A673 (cell line): ENCODE data around the gene VAC14.

Experiments used
- EZH2 ChIP-seq: fragments of 200-600 bp; sonication (generic); IDR thresholded peaks from 2 replicates; pipeline ENCODE4 v1.6.1; 2017; ENCODE audit warnings: borderline replicate concordance, low read depth, mild to moderate bottlenecking, mixed read lengths, antibody characterized with exemption, low read length; ENCODE audit not compliant: poor library complexity, severe bottlenecking
- TF ChIP-seq, protein P1 (sequence below): fragments of 300-800, 200-600 bp; sonication (generic); conservative IDR thresholded peaks from 2 replicates; pipeline ENCODE4 v1.5.1; 2017; ENCODE audit warnings: low read depth, mild to moderate bottlenecking, antibody characterized with exemption, low read length, moderate library complexity, mixed read lengths

DNA sequence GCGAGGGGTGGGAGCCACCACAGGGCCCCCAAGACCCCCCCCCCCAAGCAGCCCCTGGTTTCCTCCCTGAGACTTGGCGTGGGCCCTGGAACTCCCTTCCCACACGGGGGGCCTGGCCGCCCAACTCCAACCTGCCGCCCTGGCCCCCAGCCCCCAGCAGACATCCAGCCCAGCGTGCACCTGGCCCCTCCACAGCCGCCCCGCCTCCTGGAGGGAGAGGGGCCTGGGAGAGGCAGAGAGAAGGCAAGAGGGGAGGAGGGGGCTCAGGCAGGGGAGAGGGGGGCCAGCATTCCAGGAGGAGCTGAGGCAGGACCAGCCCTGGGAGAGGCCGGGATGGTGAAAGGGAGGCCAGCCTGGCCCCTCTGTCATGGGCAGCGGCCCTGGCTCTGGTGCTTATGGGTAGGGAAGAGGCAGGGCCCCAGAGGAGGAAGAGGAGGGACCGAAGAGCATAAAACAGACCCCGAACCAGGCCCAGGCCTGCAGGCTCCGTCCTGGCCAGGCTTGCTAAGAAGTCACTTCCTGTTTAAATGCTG, 137.9 kb downstream of the VAC14 start:
- TF ChIP-seq, protein P1, sequence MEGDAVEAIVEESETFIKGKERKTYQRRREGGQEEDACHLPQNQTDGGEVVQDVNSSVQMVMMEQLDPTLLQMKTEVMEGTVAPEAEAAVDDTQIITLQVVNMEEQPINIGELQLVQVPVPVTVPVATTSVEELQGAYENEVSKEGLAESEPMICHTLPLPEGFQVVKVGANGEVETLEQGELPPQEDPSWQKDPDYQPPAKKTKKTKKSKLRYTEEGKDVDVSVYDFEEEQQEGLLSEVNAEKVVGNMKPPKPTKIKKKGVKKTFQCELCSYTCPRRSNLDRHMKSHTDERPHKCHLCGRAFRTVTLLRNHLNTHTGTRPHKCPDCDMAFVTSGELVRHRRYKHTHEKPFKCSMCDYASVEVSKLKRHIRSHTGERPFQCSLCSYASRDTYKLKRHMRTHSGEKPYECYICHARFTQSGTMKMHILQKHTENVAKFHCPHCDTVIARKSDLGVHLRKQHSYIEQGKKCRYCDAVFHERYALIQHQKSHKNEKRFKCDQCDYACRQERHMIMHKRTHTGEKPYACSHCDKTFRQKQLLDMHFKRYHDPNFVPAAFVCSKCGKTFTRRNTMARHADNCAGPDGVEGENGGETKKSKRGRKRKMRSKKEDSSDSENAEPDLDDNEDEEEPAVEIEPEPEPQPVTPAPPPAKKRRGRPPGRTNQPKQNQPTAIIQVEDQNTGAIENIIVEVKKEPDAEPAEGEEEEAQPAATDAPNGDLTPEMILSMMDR = no peak
- TF ChIP-seq EZH2 = no peak
